ENCODE results near the gene PLEK.

DNA sequence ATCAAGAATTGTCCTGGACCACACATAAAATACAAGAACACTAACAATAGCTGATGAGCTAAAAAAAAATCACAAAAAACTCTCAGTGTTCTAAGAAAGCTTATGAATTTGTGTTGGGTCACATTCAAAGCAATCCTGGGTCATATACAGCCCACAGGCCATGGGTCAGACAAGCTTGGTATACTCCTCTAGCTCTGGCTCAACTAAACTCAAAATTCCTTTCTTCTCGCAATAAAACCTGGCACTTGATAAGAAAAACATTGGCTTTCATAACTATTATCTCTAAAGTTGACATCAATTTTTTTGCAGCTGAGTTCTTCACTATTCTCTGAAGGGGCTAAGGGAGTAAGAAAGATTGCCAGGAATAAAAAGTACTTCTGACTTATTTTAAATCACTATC, 63.7 kb downstream of the PLEK start:
- no peak for TF ChIP-seq YY1 (IDR thresholded peaks at IDR 0.05; ENCODE audit: low read depth, low read length)
- TF ChIP-seq, protein P1, sequence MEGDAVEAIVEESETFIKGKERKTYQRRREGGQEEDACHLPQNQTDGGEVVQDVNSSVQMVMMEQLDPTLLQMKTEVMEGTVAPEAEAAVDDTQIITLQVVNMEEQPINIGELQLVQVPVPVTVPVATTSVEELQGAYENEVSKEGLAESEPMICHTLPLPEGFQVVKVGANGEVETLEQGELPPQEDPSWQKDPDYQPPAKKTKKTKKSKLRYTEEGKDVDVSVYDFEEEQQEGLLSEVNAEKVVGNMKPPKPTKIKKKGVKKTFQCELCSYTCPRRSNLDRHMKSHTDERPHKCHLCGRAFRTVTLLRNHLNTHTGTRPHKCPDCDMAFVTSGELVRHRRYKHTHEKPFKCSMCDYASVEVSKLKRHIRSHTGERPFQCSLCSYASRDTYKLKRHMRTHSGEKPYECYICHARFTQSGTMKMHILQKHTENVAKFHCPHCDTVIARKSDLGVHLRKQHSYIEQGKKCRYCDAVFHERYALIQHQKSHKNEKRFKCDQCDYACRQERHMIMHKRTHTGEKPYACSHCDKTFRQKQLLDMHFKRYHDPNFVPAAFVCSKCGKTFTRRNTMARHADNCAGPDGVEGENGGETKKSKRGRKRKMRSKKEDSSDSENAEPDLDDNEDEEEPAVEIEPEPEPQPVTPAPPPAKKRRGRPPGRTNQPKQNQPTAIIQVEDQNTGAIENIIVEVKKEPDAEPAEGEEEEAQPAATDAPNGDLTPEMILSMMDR (IDR thresholded peaks at IDR 0.05 in 2 of 3, conservative IDR thresholded peaks at IDR 0.05 in 1 of 3; ENCODE audit: control insufficient read depth in 2 of 3, extremely low read depth in 1 of 3, insufficient read depth in 1 of 3, low read depth in 3 of 3, low read length in 3 of 3): no peak
- no peak for TF ChIP-seq ZNF274 (IDR thresholded peaks at IDR 0.05; ENCODE audit: insufficient read depth, insufficient read length)
- no peak for TF ChIP-seq MXI1 (IDR thresholded peaks at IDR 0.05; ENCODE audit: low read depth, low read length)
- TF ChIP-seq, protein P2, sequence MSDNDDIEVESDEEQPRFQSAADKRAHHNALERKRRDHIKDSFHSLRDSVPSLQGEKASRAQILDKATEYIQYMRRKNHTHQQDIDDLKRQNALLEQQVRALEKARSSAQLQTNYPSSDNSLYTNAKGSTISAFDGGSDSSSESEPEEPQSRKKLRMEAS (IDR thresholded peaks at IDR 0.05; ENCODE audit: low read depth, low read length): no peak
- no peak for TF ChIP-seq FOXM1 (IDR thresholded peaks at IDR 0.05; ENCODE audit: low read depth, low read length)

Data from GM12878 (cell line).